ENCODE data around the gene ANKH.

ANKH gene

DNA sequence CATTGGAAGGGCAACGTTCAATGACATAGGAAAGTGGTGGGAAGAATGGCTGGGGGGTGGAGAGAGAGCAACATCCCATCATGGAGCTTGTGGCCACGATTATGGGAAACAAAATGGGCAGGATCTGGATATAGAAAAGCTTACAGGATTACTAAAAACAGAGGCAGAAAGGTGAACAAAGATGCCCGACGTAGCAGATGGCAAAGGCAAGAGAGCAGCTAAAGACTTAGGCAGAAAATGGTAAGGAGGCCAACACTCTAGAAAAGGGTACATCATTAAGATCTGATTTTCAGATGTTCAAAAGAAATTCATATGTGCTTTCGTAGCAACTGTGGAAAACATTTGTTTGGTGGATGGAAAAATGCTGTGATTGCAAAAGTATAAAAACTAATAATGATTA, 104.5 kb downstream of the ANKH start:
- no peaks in the 10 kb centered on the region for H3K36me3 ChIP-seq (ENCODE audit: insufficient read depth, insufficient read length, low read length)
- no peaks in the 10 kb centered on the region for H3K9me3 ChIP-seq (ENCODE audit: insufficient read depth, low read length)
- no peaks in the 10 kb centered on the region for H3K4me1 ChIP-seq (ENCODE audit: insufficient read depth, insufficient read length)
- no peak overlapping the region for H3K4me3 ChIP-seq (ENCODE audit: insufficient read length, low read depth)
- H3K9ac ChIP-seq (ENCODE audit: insufficient read length, low read depth), result no peak overlapping the region
- TF ChIP-seq ZNF274 (IDR thresholded peaks at IDR 0.05; ENCODE audit: low read depth, low read length) (no peak), SUZ12 (IDR thresholded peaks at IDR 0.05; ENCODE audit: extremely low read depth, insufficient read depth, insufficient read length) (no peak), YY1 (IDR thresholded peaks at IDR 0.05; ENCODE audit: insufficient read depth, insufficient read length) (no peak)
- H3K27me3 ChIP-seq (ENCODE audit: insufficient read depth, insufficient read length), result no peaks in the 10 kb centered on the region
- DNase-seq (ENCODE audit: low read depth, low spot score), result no peak

DNA sequence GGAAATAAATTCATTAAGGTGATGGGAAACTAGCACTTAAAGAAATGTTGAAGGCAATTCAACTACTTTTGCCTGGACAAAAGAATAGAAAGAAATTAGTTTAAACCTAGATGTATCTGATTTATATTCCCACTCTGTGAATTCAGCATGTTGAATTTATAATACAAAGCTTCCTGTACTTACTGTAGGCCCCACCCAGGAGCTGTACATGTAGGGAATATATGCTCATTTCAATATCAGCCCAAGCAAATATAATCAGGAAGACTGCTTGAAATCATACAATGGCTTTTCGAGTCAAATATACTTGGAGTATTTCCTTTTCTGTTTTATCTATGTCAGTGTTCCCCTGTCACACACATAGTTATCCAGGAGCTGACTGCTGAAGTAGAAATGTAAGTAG, 105.0 kb downstream of the ANKH start:
- no peak overlapping the region for H3K4me3 ChIP-seq (ENCODE audit: insufficient read length, low read depth)
- H3K9ac ChIP-seq (ENCODE audit: insufficient read length, low read depth), result no peak overlapping the region
- no peaks in the 10 kb centered on the region for H3K4me1 ChIP-seq (ENCODE audit: insufficient read depth, insufficient read length)
- no peaks in the 10 kb centered on the region for H3K27me3 ChIP-seq (ENCODE audit: insufficient read depth, insufficient read length)
- H3K36me3 ChIP-seq (ENCODE audit: insufficient read depth, insufficient read length, low read length), result no peaks in the 10 kb centered on the region
- no peaks in the 10 kb centered on the region for H3K9me3 ChIP-seq (ENCODE audit: insufficient read depth, low read length)
- TF ChIP-seq ZNF274 (IDR thresholded peaks at IDR 0.05; ENCODE audit: low read depth, low read length) (no peak), SUZ12 (IDR thresholded peaks at IDR 0.05; ENCODE audit: extremely low read depth, insufficient read depth, insufficient read length) (no peak), YY1 (IDR thresholded peaks at IDR 0.05; ENCODE audit: insufficient read depth, insufficient read length) (no peak)
- no peak for DNase-seq (ENCODE audit: low read depth, low spot score)

DNA sequence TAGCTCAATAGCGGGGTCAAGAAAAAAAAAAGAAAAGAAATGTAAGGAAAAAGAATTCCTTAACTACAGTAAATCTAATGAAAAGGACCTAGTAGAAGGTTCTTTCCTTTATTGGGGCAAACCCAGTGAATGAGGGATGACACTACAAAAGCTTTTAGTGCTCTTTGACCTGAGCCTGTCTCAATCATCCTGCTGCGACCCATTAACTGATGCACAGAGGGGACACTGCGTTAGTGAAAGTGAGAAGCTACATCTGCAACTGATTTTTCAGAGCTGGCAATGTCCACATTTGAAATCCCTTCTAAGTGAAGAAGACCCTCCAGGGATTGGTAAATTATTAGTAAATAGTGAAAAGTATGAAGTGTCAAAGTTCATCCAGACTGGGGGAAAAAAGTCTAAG, 106.0 kb downstream of the ANKH start:
- Histone ChIP-seq H3K4me1 (ENCODE audit: insufficient read depth, insufficient read length) (no peaks in the 10 kb centered on the region), H3K27me3 (ENCODE audit: insufficient read depth, insufficient read length) (no peaks in the 10 kb centered on the region), H3K4me3 (ENCODE audit: insufficient read length, low read depth) (no peak overlapping the region), H3K9ac (ENCODE audit: insufficient read length, low read depth) (no peak overlapping the region), H3K36me3 (ENCODE audit: insufficient read depth, insufficient read length, low read length) (no peaks in the 10 kb centered on the region), H3K9me3 (ENCODE audit: insufficient read depth, low read length) (no peaks in the 10 kb centered on the region)
- no peak for DNase-seq (ENCODE audit: low read depth, low spot score)
- TF ChIP-seq SUZ12 (IDR thresholded peaks at IDR 0.05; ENCODE audit: extremely low read depth, insufficient read depth, insufficient read length), result no peak
- TF ChIP-seq YY1 (IDR thresholded peaks at IDR 0.05; ENCODE audit: insufficient read depth, insufficient read length), result no peak
- no peak for TF ChIP-seq ZNF274 (IDR thresholded peaks at IDR 0.05; ENCODE audit: low read depth, low read length)

DNA sequence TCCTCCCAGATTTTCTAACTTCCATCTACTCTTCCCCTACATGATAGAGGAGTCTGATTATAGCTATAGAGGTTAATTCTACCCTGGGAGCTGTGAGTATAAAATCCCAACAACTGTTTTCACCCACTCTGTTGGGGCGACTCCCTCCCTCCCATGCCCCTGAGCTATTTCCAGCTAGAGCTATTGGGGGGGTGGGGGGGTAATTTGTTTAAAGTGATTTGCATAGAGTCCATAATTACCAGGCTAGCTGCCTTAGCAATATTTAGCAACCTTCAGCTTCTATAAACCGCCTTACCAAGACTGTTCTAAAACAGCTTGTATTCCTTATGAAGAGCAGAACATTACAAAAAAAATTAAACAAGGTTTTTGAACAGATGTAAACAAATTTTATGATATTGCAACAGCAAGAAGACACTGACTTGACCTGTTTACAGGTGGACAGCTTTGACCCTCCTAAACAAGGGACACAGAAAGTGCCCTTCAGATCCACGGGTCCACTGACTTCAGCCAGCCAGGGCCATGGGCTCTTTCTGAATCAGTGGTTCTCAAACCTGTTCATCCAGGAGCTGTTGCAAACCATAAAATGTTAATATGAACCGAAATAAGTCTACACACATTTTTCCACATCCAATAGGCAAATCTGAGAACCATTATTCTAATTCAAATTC, 108.9 kb downstream of the ANKH start:
- no peaks in the 10 kb centered on the region for H3K27me3 ChIP-seq (ENCODE audit: insufficient read depth, insufficient read length)
- H3K36me3 ChIP-seq (ENCODE audit: insufficient read depth, insufficient read length, low read length), result no peaks in the 10 kb centered on the region
- H3K9me3 ChIP-seq (ENCODE audit: insufficient read depth, low read length), result no peaks in the 10 kb centered on the region
- no peaks in the 10 kb centered on the region for H3K4me1 ChIP-seq (ENCODE audit: insufficient read depth, insufficient read length)
- H3K9ac ChIP-seq (ENCODE audit: insufficient read length, low read depth), result no peak overlapping the region
- DNase-seq (ENCODE audit: low read depth, low spot score), result no peak
- H3K4me3 ChIP-seq (ENCODE audit: insufficient read length, low read depth), result no peak overlapping the region
- no peak for TF ChIP-seq ZNF274 (IDR thresholded peaks at IDR 0.05; ENCODE audit: low read depth, low read length)
- no peak for TF ChIP-seq YY1 (IDR thresholded peaks at IDR 0.05; ENCODE audit: insufficient read depth, insufficient read length)
- TF ChIP-seq SUZ12 (IDR thresholded peaks at IDR 0.05; ENCODE audit: extremely low read depth, insufficient read depth, insufficient read length), result no peak

DNA sequence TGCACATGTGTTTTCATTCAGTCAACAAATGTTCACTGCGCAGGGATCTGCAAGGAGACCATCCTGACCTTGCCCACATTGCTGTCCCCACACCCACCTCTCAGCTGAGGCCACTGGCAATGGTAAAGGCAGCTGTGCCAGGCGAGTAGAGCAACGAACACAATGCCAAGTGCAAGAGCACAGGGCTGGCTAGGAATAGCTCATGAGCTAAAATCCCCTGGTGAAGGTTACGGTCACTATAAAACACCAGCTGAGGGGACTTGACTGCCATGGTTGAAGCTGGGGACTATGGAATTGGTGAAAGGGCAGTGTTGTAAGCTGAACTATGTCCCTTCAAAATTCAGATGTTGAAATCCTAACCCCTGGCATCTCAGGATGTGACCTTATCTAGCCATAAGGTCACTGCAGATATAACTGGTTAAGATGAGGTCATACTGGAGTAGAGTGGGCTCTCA, 111.0 kb downstream of the ANKH start:
- no peak for TF ChIP-seq SUZ12 (IDR thresholded peaks at IDR 0.05; ENCODE audit: extremely low read depth, insufficient read depth, insufficient read length)
- TF ChIP-seq ZNF274 (IDR thresholded peaks at IDR 0.05; ENCODE audit: low read depth, low read length), result no peak
- no peak for TF ChIP-seq YY1 (IDR thresholded peaks at IDR 0.05; ENCODE audit: insufficient read depth, insufficient read length)
- H3K4me1 ChIP-seq (ENCODE audit: insufficient read depth, insufficient read length), result no peaks in the 10 kb centered on the region
- no peak overlapping the region for H3K4me3 ChIP-seq (ENCODE audit: insufficient read length, low read depth)
- no peak for DNase-seq (ENCODE audit: low read depth, low spot score)
- H3K36me3 ChIP-seq (ENCODE audit: insufficient read depth, insufficient read length, low read length), result no peaks in the 10 kb centered on the region
- no peaks in the 10 kb centered on the region for H3K9me3 ChIP-seq (ENCODE audit: insufficient read depth, low read length)
- no peak overlapping the region for H3K9ac ChIP-seq (ENCODE audit: insufficient read length, low read depth)
- no peaks in the 10 kb centered on the region for H3K27me3 ChIP-seq (ENCODE audit: insufficient read depth, insufficient read length)

DNA sequence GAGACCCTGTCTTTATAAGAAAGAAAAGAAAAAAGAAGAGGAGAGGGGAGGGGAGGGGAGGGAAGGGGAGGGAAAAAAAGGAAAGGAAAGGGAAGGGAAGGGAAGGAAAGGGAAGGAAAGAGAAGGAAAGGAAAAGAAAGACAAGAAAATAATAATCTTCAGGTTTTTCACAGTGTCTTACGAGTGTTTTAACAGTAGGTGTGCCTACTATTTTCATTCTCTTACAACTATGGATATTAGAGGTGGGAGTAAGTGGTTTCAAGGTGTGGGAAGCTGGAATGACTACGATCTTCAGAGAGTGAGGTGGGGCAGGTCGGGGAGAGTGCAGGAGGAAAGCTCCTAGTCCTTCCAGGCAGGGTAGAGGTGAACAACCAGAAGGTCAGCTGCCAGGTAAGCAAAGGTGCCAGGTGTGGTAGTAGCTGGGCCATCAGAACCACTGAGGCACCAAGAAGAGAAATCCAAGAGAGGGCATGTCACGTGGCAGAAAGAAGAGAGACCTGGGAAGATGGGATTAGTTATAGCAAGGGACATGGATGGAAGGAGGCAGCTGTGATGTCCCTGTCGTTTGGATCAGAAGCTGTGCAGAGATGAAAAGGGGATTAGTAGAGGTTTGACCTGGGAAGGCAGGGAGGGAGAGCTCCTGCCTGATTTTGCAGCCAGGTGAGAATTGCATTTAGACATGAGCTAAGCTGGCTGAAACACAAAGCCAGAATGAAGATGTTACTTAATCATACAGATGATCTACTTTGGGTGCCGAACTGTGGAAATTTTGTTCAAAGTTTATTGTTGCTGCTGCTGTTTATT, 111.6 kb downstream of the ANKH start:
- no peak for DNase-seq (ENCODE audit: low read depth, low spot score)
- Histone ChIP-seq H3K4me3 (ENCODE audit: insufficient read length, low read depth) (no peak overlapping the region), H3K27me3 (ENCODE audit: insufficient read depth, insufficient read length) (no peaks in the 10 kb centered on the region), H3K9me3 (ENCODE audit: insufficient read depth, low read length) (no peaks in the 10 kb centered on the region), H3K36me3 (ENCODE audit: insufficient read depth, insufficient read length, low read length) (no peaks in the 10 kb centered on the region), H3K9ac (ENCODE audit: insufficient read length, low read depth) (no peak overlapping the region), H3K4me1 (ENCODE audit: insufficient read depth, insufficient read length) (no peaks in the 10 kb centered on the region)
- TF ChIP-seq ZNF274 (IDR thresholded peaks at IDR 0.05; ENCODE audit: low read depth, low read length) (no peak), SUZ12 (IDR thresholded peaks at IDR 0.05; ENCODE audit: extremely low read depth, insufficient read depth, insufficient read length) (no peak), YY1 (IDR thresholded peaks at IDR 0.05; ENCODE audit: insufficient read depth, insufficient read length) (no peak)

DNA sequence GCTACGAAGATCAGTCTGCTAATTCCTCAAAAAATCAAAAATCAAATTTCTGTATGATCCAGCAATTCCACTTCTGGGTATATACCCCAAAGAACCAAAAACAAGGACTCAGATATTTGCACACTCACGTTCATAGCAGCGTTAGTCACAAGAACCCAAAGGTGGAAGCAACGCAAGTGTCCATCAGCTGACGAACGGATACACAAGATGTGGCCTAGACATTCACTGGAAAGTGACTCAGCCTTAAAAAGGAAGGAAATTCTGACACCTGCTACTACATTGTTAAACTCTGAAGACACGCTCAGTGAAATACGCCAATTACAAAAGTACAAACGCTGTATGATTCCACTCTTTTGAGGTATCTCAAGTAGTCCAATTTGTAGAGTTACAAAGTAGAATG, 113.7 kb downstream of the ANKH start:
- DNase-seq (ENCODE audit: low read depth, low spot score), result no peak
- no peaks in the 10 kb centered on the region for H3K4me1 ChIP-seq (ENCODE audit: insufficient read depth, insufficient read length)
- TF ChIP-seq YY1 (IDR thresholded peaks at IDR 0.05; ENCODE audit: insufficient read depth, insufficient read length), result no peak
- TF ChIP-seq SUZ12 (IDR thresholded peaks at IDR 0.05; ENCODE audit: extremely low read depth, insufficient read depth, insufficient read length), result no peak
- no peak for TF ChIP-seq ZNF274 (IDR thresholded peaks at IDR 0.05; ENCODE audit: low read depth, low read length)
- no peaks in the 10 kb centered on the region for H3K36me3 ChIP-seq (ENCODE audit: insufficient read depth, insufficient read length, low read length)
- H3K4me3 ChIP-seq (ENCODE audit: insufficient read length, low read depth), result no peak overlapping the region
- no peaks in the 10 kb centered on the region for H3K9me3 ChIP-seq (ENCODE audit: insufficient read depth, low read length)
- no peak overlapping the region for H3K9ac ChIP-seq (ENCODE audit: insufficient read length, low read depth)
- no peaks in the 10 kb centered on the region for H3K27me3 ChIP-seq (ENCODE audit: insufficient read depth, insufficient read length)
